Measurements from ENCODE around the gene SSX1. TPM values are rescaled to one million over a fixed set of nuclear protein-coding genes. Genes with fewer than 3 reads are reported as not detected.

Gene SSX1
- total and polyA plus RNA-seq, 4 donors = not detected

Small RNAs within 50 kb of the gene (small RNA-seq; reads per million reads assigned to genes)
- gene AC245047.3 (ENCODE audit: low replicate concordance) = not detected
- gene AC245047.4 (ENCODE audit: low replicate concordance) = not detected
- not detected for gene RNA5SP503 (ENCODE audit: low replicate concordance)

Other genes with a start within 250 kb of the SSX1 start
- gene SPACA5, start 248.4 kb upstream of the SSX1 start, total RNA-seq = not detected
- gene SPACA5, start 248.4 kb upstream of the SSX1 start, polyA plus RNA-seq (ENCODE audit: insufficient read length in 2 of 2) = under 1 TPM in 1 of 2 donors, not detected in 1; 0.26 TPM
- 1 to 10 TPM; 4.7 to 6.2 TPM for gene ZNF630, start 183.8 kb upstream of the SSX1 start, total RNA-seq
- 1 to 10 TPM; 4.4 to 4.8 TPM for gene ZNF630, start 183.8 kb upstream of the SSX1 start, polyA plus RNA-seq (ENCODE audit: insufficient read length in 2 of 2)
- gene SPACA5B, start 124.8 kb upstream of the SSX1 start, total RNA-seq = not detected
- gene SPACA5B, start 124.8 kb upstream of the SSX1 start, polyA plus RNA-seq (ENCODE audit: insufficient read length in 2 of 2) = not detected
- gene SSX5, start 58.6 kb upstream of the SSX1 start, total RNA-seq = not detected
- not detected for gene SSX5, start 58.6 kb upstream of the SSX1 start, polyA plus RNA-seq (ENCODE audit: insufficient read length in 2 of 2)
- not detected for gene SSX3, start 101.3 kb downstream of the SSX1 start, total RNA-seq
- gene SSX3, start 101.3 kb downstream of the SSX1 start, polyA plus RNA-seq (ENCODE audit: insufficient read length in 2 of 2) = not detected
- gene SSX4, start 128.1 kb downstream of the SSX1 start, total RNA-seq = not detected
- not detected for gene SSX4, start 128.1 kb downstream of the SSX1 start, polyA plus RNA-seq (ENCODE audit: insufficient read length in 2 of 2)
- gene SSX4B, start 156.6 kb downstream of the SSX1 start, total RNA-seq = not detected
- not detected for gene SSX4B, start 156.6 kb downstream of the SSX1 start, polyA plus RNA-seq (ENCODE audit: insufficient read length in 2 of 2)
- gene SLC38A5, start 214.9 kb downstream of the SSX1 start, total RNA-seq = 10 to 100 TPM; 16.4 to 42.5 TPM
- gene SLC38A5, start 214.9 kb downstream of the SSX1 start, polyA plus RNA-seq (ENCODE audit: insufficient read length in 2 of 2) = 10 to 100 TPM; 65.0 to 65.9 TPM
- gene FTSJ1, start 220.8 kb downstream of the SSX1 start, total RNA-seq = 10 to 100 TPM; 25.7 to 47.9 TPM
- 10 to 100 TPM; 47.2 to 63.1 TPM for gene FTSJ1, start 220.8 kb downstream of the SSX1 start, polyA plus RNA-seq (ENCODE audit: insufficient read length in 2 of 2)

All from spinal cord (tissue), 4 donors.